ENCODE results near the gene MAP3K7CL.

DNA sequence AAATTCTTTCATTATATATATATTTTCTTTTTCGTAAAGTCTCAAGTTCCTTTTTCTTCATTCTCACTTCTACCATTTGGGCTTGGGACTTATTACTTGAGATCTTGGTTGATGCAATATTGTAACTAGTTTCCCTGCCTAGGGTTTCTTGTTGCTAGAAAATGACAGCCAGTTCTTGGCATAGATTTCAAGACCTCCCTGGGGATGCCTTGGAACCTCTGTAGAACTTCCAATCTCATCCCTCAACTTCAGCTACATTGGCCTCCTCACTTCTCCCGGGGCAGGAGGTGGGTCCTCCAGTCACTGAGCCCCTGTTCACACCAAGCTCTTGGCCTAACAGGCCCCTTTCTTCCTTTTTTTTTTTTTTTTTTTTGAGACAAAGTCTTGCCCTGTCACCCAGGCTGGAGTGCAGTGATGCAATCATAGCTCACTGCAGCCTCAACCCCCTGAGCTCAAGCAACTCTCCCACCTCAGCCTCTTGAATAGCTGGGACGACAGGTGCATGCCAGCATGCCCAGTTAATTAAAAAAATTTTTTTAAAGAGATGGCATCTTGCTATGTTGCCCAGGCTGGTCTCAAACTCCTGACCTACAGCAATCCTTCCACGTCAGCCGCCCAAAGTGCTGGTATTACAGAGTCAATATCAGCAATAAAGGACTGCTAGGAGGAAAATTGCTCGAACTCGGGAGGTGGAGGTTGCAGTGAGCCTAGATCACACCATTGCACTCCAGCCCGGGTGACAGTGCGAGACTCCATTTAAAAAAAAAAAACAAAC is 33.1 kb downstream of the MAP3K7CL start:
- TF ChIP-seq EZH2 (IDR thresholded peaks at IDR 0.05; ENCODE audit: insufficient read depth, low read length) = no peak
- TF ChIP-seq, protein P1, sequence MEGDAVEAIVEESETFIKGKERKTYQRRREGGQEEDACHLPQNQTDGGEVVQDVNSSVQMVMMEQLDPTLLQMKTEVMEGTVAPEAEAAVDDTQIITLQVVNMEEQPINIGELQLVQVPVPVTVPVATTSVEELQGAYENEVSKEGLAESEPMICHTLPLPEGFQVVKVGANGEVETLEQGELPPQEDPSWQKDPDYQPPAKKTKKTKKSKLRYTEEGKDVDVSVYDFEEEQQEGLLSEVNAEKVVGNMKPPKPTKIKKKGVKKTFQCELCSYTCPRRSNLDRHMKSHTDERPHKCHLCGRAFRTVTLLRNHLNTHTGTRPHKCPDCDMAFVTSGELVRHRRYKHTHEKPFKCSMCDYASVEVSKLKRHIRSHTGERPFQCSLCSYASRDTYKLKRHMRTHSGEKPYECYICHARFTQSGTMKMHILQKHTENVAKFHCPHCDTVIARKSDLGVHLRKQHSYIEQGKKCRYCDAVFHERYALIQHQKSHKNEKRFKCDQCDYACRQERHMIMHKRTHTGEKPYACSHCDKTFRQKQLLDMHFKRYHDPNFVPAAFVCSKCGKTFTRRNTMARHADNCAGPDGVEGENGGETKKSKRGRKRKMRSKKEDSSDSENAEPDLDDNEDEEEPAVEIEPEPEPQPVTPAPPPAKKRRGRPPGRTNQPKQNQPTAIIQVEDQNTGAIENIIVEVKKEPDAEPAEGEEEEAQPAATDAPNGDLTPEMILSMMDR (IDR thresholded peaks at IDR 0.05; ENCODE audit: insufficient read depth, low read depth, low read length) = no peak
